ENCODE data around the gene N4BP2L1. TPM values are rescaled to one million over a fixed set of nuclear protein-coding genes. Genes with fewer than 3 reads are reported as not detected.

N4BP2L1 gene
- total and polyA plus RNA-seq, 12 donors = 2.5 to 14.9 (median 4.0) TPM

DNA sequence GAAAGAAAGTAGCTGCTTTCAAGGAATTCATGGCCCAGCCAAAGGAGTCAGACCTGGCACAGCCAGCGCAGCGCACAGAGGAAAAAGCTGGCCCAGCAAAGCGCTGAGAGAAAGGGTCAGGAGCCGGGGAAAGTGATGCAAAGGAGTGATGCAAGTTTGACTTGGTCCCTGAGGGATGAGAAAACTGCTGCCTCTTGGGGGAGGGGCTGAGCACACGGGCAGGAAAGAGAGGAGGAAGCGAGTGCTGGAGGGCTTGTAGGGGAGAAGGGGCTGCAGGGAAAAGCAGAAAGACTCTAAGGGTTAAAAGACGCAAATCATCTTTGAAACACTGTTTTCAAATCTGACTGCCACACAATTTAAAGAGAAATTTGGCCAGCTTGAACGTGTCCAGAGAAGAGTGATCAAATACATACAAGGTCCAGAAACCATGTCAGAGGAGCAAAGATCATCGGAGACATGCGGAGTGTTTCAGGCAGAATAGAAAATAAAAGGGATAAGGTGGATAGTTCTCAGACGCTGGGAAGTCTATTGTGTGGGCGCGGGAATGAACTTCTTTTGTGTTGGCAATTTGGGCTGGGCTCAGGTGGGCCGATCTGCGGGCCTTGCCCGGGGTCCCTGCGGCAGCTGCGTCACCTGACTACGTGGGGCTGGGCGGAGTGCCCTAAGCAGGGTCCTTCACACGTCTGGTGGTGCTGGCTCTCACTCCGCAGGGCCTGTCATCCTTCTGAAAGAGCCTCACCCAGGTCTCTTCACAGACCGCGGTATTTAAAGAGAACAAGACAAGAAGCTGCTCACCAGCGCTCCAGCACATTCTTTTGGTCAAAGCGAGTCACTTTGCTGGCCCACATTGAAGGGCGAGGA, 18.1 kb downstream of the N4BP2L1 start:
- no peak for TF ChIP-seq CTCF (IDR thresholded peaks at IDR 0.05)
- peak overlapping the region in 9 of 10 donors; percentile 2 to 46 (median 41) for H3K4me3 ChIP-seq
- H3K36me3 ChIP-seq = peaks cover 0 to 30% (median 0%) of the 10 kb centered on the region in 9 donors
- intact Hi-C loops (cut with DNase I) = no loop called here
- ATAC-seq (peak; percentile 73 to 96 (median 86)), DNase-seq (peak; percentile 44 to 46)
- peak overlapping the region in 6 of 10 donors; percentile 25 to 77 (median 48) for H3K27ac ChIP-seq
- H3K9me3 ChIP-seq = no peaks in the 10 kb centered on the region
- peaks cover 0 to 18% (median 13%) of the 10 kb centered on the region in 9 donors for H3K4me1 ChIP-seq
- H3K27me3 ChIP-seq = no peaks in the 10 kb centered on the region
- 29 to 37% methylated on average over 27 of the region's 27 CpGs for WGBS, 2 donors

- no peak for TF ChIP-seq CTCF (IDR thresholded peaks at IDR 0.05)
- Histone ChIP-seq H3K9me3 (no peaks in the 10 kb centered on the region), H3K4me1 (peaks cover 0 to 18% (median 13%) of the 10 kb centered on the region in 9 donors), H3K27me3 (no peaks in the 10 kb centered on the region), H3K4me3 (no peak overlapping the region), H3K27ac (no peak overlapping the region), H3K36me3 (peaks cover 0 to 38% (median 0%) of the 10 kb centered on the region in 9 donors)
- DNase-seq = no peak
- ATAC-seq = no peak
- intact Hi-C loops (cut with DNase I) = no loop called here
- 93 to 94% methylated on average over 6 of the region's 6 CpGs for WGBS, 2 donors
Observed at GRCh38 chr13:32409001-32409313, 19.0 kb downstream of the N4BP2L1 start.

- 90 to 92% methylated on average over 9 of the region's 9 CpGs for WGBS, 2 donors
- no peak for TF ChIP-seq CTCF (IDR thresholded peaks at IDR 0.05)
- no peak overlapping the region for H3K4me3 ChIP-seq
- intact Hi-C loops (cut with DNase I) = no loop called here
- no peaks in the 10 kb centered on the region for H3K9me3 ChIP-seq
- DNase-seq (no peak), ATAC-seq (no peak)
- peaks cover 0 to 43% (median 0%) of the 10 kb centered on the region in 9 donors for H3K36me3 ChIP-seq
- no peaks in the 10 kb centered on the region for H3K27me3 ChIP-seq
- H3K4me1 ChIP-seq = peaks cover 0 to 18% (median 13%) of the 10 kb centered on the region in 9 donors
- no peak overlapping the region for H3K27ac ChIP-seq
Observed at GRCh38 chr13:32408296-32409000, 19.5 kb downstream of the N4BP2L1 start.

DNA sequence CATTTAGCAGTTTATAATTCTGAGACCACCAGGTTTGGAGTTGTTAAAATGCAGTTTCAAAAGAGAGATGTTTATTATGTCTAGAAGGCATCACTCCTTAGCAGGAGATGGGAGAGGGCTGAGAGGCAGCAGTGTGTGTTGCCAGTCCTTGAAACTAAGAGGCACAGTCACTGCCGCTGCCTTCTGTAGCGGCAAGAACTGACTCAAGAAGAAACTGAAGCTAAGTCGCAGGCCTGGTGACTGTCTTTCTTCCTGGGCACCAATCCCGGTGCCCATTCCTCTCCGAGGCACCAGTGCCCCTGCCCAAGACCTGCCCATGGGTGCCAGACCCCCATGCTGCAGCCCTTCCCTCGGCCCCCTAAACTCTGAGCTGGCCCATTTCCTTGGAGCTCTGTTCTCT, 20.1 kb downstream of the N4BP2L1 start:
- WGBS, 2 donors = 96 to 97% methylated on average over 6 of the region's 6 CpGs
- H3K27ac ChIP-seq = no peak overlapping the region
- H3K27me3 ChIP-seq = no peaks in the 10 kb centered on the region
- DNase-seq = no peak
- H3K4me3 ChIP-seq = no peak overlapping the region
- no peak for TF ChIP-seq CTCF (IDR thresholded peaks at IDR 0.05)
- peaks cover 0 to 49% (median 0%) of the 10 kb centered on the region in 9 donors for H3K36me3 ChIP-seq
- no peaks in the 10 kb centered on the region for H3K9me3 ChIP-seq
- no peak for ATAC-seq
- intact Hi-C loops (cut with DNase I) = no loop called here
- H3K4me1 ChIP-seq = peaks cover 0 to 18% (median 13%) of the 10 kb centered on the region in 9 donors
